Endothelial cell (in vitro differentiated cells): Measurements from ENCODE around the gene C6orf132. TPM values are rescaled to one million over a fixed set of nuclear protein-coding genes. Genes with fewer than 3 reads are reported as not detected.

Experiments used
- DNase-seq: peaks from one replicate; pipeline ENCODE4 v3.0.0; 2021; ENCODE audit warnings: low spot score
- H3K27ac Mint-ChIP-seq: one replicate; pipeline ENCODE4 v1.8.0; 2021; ENCODE audit warnings: mixed read lengths, inconsistent platforms; ENCODE audit not compliant: unreplicated experiment
- H3K27me3 Mint-ChIP-seq: one replicate; pipeline ENCODE4 v1.8.0; 2021; ENCODE audit warnings: mild to moderate bottlenecking, moderate library complexity, mixed read lengths, inconsistent platforms; ENCODE audit not compliant: unreplicated experiment
- H3K36me3 Mint-ChIP-seq: one replicate; pipeline ENCODE4 v1.8.0; 2021; ENCODE audit warnings: mild to moderate bottlenecking, low read depth, mixed read lengths, inconsistent platforms; ENCODE audit not compliant: unreplicated experiment
- H3K4me1 Mint-ChIP-seq: one replicate; pipeline ENCODE4 v1.8.0; 2021; ENCODE audit warnings: mild to moderate bottlenecking, mixed read lengths, inconsistent platforms; ENCODE audit not compliant: unreplicated experiment
- H3K4me3 Mint-ChIP-seq: one replicate; pipeline ENCODE4 v1.8.0; 2021; ENCODE audit warnings: mild to moderate bottlenecking, mixed read lengths, inconsistent platforms; ENCODE audit not compliant: unreplicated experiment
- H3K9me3 Mint-ChIP-seq: one replicate; pipeline ENCODE4 v1.8.0; 2021; ENCODE audit warnings: mixed read lengths, inconsistent platforms; ENCODE audit not compliant: unreplicated experiment
- CTCF ChIP-seq: fragments of 200-600 bp; sonication (generic); IDR thresholded peaks from one replicate; pipeline ENCODE4 v1.5.0; 2021; ENCODE audit warnings: antibody characterized with exemption; ENCODE audit not compliant: unreplicated experiment
- total RNA-seq: library from RNA; stranded (reverse); fragmentation: NEBNext Ultra II Directional; extraction: Animal tissue kit (Norgen Biotek cat#: 25700); gene quantifications from one replicate; pipeline ENCODE4 v1.2.1, GENCODE V29; 2021; ENCODE audit not compliant: unreplicated experiment

C6orf132 gene
- total RNA-seq, 1 donor from 2014 or later, result 0.87 TPM

DNA sequence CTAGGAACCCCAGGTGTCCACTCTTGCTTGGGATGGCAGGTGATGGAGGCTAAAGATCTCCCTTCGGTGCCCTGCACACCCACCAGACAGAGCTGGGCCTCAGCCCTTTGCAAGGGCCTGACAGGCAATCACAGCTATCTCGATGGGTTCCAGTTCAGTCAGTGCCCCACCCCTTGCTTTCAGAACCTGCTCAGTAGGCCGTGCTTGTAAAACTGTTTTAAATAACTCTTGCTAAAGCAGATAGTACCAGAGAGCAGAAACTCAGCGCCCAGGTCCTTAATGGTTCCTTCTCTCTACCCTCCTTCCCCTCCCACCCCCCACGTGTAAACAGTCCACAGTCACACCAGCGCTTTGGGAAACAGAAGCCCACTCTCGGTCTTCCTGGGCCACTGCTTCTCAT, 39.2 kb downstream of the C6orf132 start:
- no peak overlapping the region for H3K27ac Mint-ChIP-seq
- H3K9me3 Mint-ChIP-seq, result no peaks in the 10 kb centered on the region
- no peaks in the 10 kb centered on the region for H3K36me3 Mint-ChIP-seq
- peaks cover 7% of the 10 kb centered on the region for H3K4me1 Mint-ChIP-seq
- TF ChIP-seq CTCF, result no peak
- peaks cover 8% of the 10 kb centered on the region for H3K27me3 Mint-ChIP-seq
- no peak for DNase-seq
- H3K4me3 Mint-ChIP-seq, result peak overlapping the region; percentile 45

DNA sequence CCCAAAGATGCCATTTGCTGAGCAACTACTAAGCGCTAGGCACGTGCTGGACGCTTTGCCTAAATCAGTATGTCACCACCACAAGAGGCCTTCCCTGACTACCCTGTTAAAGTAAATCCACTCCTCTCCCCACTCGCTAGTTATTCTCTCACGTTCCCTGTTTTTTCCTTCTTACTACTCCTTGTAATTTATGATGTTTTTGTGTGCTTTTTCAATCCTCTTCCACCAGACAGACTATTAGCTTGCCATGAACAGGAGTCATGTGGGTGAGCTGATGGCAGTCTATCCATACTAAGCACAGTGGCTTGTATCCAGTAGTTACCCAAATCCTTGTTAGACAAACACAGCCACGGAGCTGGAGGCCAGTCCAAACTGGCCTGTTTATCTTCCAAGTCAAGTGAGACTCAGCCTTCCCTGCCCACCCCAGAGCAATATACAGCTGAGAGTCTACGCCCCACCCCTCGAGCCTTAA, 41.2 kb downstream of the C6orf132 start:
- H3K36me3 Mint-ChIP-seq, result no peaks in the 10 kb centered on the region
- H3K9me3 Mint-ChIP-seq, result no peaks in the 10 kb centered on the region
- H3K27me3 Mint-ChIP-seq, result peaks cover 8% of the 10 kb centered on the region
- no peak for TF ChIP-seq CTCF
- no peak overlapping the region for H3K4me3 Mint-ChIP-seq
- no peak overlapping the region for H3K27ac Mint-ChIP-seq
- H3K4me1 Mint-ChIP-seq, result peaks cover 7% of the 10 kb centered on the region
- DNase-seq, result no peak

- no peak overlapping the region for H3K27ac Mint-ChIP-seq
- DNase-seq, result no peak
- peaks cover 7% of the 10 kb centered on the region for H3K4me1 Mint-ChIP-seq
- no peaks in the 10 kb centered on the region for H3K9me3 Mint-ChIP-seq
- H3K27me3 Mint-ChIP-seq, result peaks cover 5% of the 10 kb centered on the region
- no peaks in the 10 kb centered on the region for H3K36me3 Mint-ChIP-seq
- H3K4me3 Mint-ChIP-seq, result no peak overlapping the region
- no peak for TF ChIP-seq CTCF
Measured at GRCh38 chr6:42100029-42100901, 42.2 kb downstream of the C6orf132 start.

GRCh38 chr6:42099340-42100028, 42.9 kb downstream of the C6orf132 start:
- Mint-ChIP-seq H3K27me3 (peaks cover 5% of the 10 kb centered on the region), H3K27ac (no peak overlapping the region)

More at GRCh38 chr6:42099340-42100028, 42.9 kb downstream of the C6orf132 start:
- Mint-ChIP-seq H3K9me3 (no peaks in the 10 kb centered on the region), H3K4me3 (no peak overlapping the region), H3K36me3 (no peaks in the 10 kb centered on the region), H3K4me1 (peaks cover 7% of the 10 kb centered on the region)
- no peak for TF ChIP-seq CTCF
- no peak for DNase-seq
